Measurements from ENCODE around the gene PDCD6IP. TPM values are rescaled to one million over a fixed set of nuclear protein-coding genes. Genes with fewer than 3 reads are reported as not detected.

The PDCD6IP gene
- total and polyA plus RNA-seq, 2 of the 13 experiments (the other 11 are each of a cell fraction or from before 2014, with no cell fraction given) = 62.5 to 85.6 TPM

GRCh38 chr3:33798418-33799201, at the start of gene PDCD6IP (continued):
- peak; percentile 52; the same call in 1 of the 2 replicates for TF ChIP-seq MLXIP (CRISPR knock-in tag; IDR thresholded peaks at IDR 0.05; ENCODE audit: borderline replicate concordance)
- no peak; the same call in 1 of the 2 replicates for TF ChIP-seq ATF5 (CRISPR knock-in tag; IDR thresholded peaks at IDR 0.05; ENCODE audit: low read depth)
- TF ChIP-seq ZSCAN25 (CRISPR knock-in tag; IDR thresholded peaks at IDR 0.05) = peak; percentile 85
- TF ChIP-seq SRY (CRISPR knock-in tag; IDR thresholded peaks at IDR 0.05) = peak; percentile 92; the same call in 1 of the 2 replicates
- TF ChIP-seq NAIF1 (CRISPR knock-in tag; IDR thresholded peaks at IDR 0.05; ENCODE audit: borderline replicate concordance) = peak; percentile 82
- TF ChIP-seq IRX3 (CRISPR knock-in tag; IDR thresholded peaks at IDR 0.05; ENCODE audit: borderline replicate concordance, low read depth) = peak; percentile 81
- TF ChIP-seq PCBP2 (optimal IDR thresholded peaks at IDR 0.05; ENCODE audit: low read depth, low read length, poor library complexity, severe bottlenecking) = no peak
- peak; percentile 7; the same call in 1 of the 2 replicates for TF ChIP-seq MZF1 (CRISPR knock-in tag; IDR thresholded peaks at IDR 0.05; ENCODE audit: borderline replicate concordance)
- TF ChIP-seq SMYD3 (CRISPR knock-in tag; IDR thresholded peaks at IDR 0.05) = 0 out of 2 replicates have a peak, but pooled peaks have one; percentile 35
- TF ChIP-seq KMT2A (CRISPR knock-in tag; IDR thresholded peaks at IDR 0.05) = peak; percentile 95
- peak; percentile 95 for TF ChIP-seq AGO2 (optimal IDR thresholded peaks at IDR 0.05; ENCODE audit: low read depth, low read length)
- peak; percentile 92 for TF ChIP-seq ARNT2 (CRISPR knock-in tag; IDR thresholded peaks at IDR 0.05; ENCODE audit: low read depth)
- TF ChIP-seq ZNF138 (CRISPR knock-in tag; IDR thresholded peaks at IDR 0.05; ENCODE audit: low read depth) = peak; percentile 93
- TF ChIP-seq ZNF850 (CRISPR knock-in tag; conservative IDR thresholded peaks at IDR 0.05) = no peak
- peak; percentile 93; the same call in 1 of the 2 replicates for TF ChIP-seq ZNF839 (CRISPR knock-in tag; IDR thresholded peaks at IDR 0.05; ENCODE audit: borderline replicate concordance)
- no peak for TF ChIP-seq ZBTB21 (CRISPR knock-in tag; IDR thresholded peaks at IDR 0.05)
- TF ChIP-seq ZNF446 (CRISPR knock-in tag; IDR thresholded peaks at IDR 0.05) = peak; percentile 81; the same call in 1 of the 2 replicates
- TF ChIP-seq HOXD1 (CRISPR knock-in tag; IDR thresholded peaks at IDR 0.05) = peak; percentile 77
- TF ChIP-seq MIER3 (CRISPR knock-in tag; IDR thresholded peaks at IDR 0.05; ENCODE audit: borderline replicate concordance) = no peak
- no peak for TF ChIP-seq ZNF331 (CRISPR knock-in tag; IDR thresholded peaks at IDR 0.05)
- no peak for TF ChIP-seq MXD1 (CRISPR knock-in tag; IDR thresholded peaks at IDR 0.05)
- peak; percentile 30; the same call in 1 of the 2 replicates for TF ChIP-seq ZNF770 (CRISPR knock-in tag; IDR thresholded peaks at IDR 0.05)
- peak; percentile 92 for TF ChIP-seq CBX1 (IDR thresholded peaks at IDR 0.05; ENCODE audit: low read depth)
